ENCODE data around the gene SUN1.

SUN1 gene

GRCh38 chr7:888081-889024, 56.1 kb downstream of the SUN1 start:
- H3K36me3 ChIP-seq (ENCODE audit: control insufficient read depth in 5 of 5, insufficient read depth in 5 of 5, low read length in 5 of 5) = peaks cover 0 to 72% (median 64%) of the 10 kb centered on the region in 5 donors
- H3K9ac ChIP-seq (ENCODE audit: low read length in 5 of 5) = no peak overlapping the region
- H3K4me1 ChIP-seq (ENCODE audit: control insufficient read depth in 5 of 5, insufficient read depth in 5 of 5, low read length in 5 of 5) = peaks cover 0 to 24% (median 12%) of the 10 kb centered on the region in 5 donors
- H3K27me3 ChIP-seq (ENCODE audit: control insufficient read depth in 5 of 5, insufficient read depth in 4 of 5, low read length in 5 of 5) = no peaks in the 10 kb centered on the region
- no peak overlapping the region for H3K27ac ChIP-seq (ENCODE audit: low read depth, low read length)
- H3K4me3 ChIP-seq (ENCODE audit: low read depth in 1 of 5, low read length in 5 of 5) = no peak overlapping the region
- no peaks in the 10 kb centered on the region for H3K9me3 ChIP-seq (ENCODE audit: control insufficient read depth in 5 of 5, low read length in 5 of 5)

- H3K4me1 ChIP-seq (ENCODE audit: control insufficient read depth in 5 of 5, insufficient read depth in 5 of 5, low read length in 5 of 5) = peaks cover 0 to 17% (median 6%) of the 10 kb centered on the region in 5 donors
- H3K36me3 ChIP-seq (ENCODE audit: control insufficient read depth in 5 of 5, insufficient read depth in 5 of 5, low read length in 5 of 5) = peaks cover 0 to 79% (median 71%) of the 10 kb centered on the region in 5 donors
- H3K4me3 ChIP-seq (ENCODE audit: low read depth in 1 of 5, low read length in 5 of 5) = no peak overlapping the region
- H3K27ac ChIP-seq (ENCODE audit: low read depth, low read length) = no peak overlapping the region
- no peak overlapping the region for H3K9ac ChIP-seq (ENCODE audit: low read length in 5 of 5)
- no peaks in the 10 kb centered on the region for H3K27me3 ChIP-seq (ENCODE audit: control insufficient read depth in 5 of 5, insufficient read depth in 4 of 5, low read length in 5 of 5)
- H3K9me3 ChIP-seq (ENCODE audit: control insufficient read depth in 5 of 5, low read length in 5 of 5) = no peaks in the 10 kb centered on the region
Observed at GRCh38 chr7:889025-889390, 56.7 kb downstream of the SUN1 start.

GRCh38 chr7:889391-889790, 57.1 kb downstream of the SUN1 start:
- Histone ChIP-seq H3K9ac (ENCODE audit: low read length in 5 of 5) (no peak overlapping the region), H3K4me3 (ENCODE audit: low read depth in 1 of 5, low read length in 5 of 5) (no peak overlapping the region), H3K36me3 (ENCODE audit: control insufficient read depth in 5 of 5, insufficient read depth in 5 of 5, low read length in 5 of 5) (peaks cover 0 to 83% (median 75%) of the 10 kb centered on the region in 5 donors), H3K27me3 (ENCODE audit: control insufficient read depth in 5 of 5, insufficient read depth in 4 of 5, low read length in 5 of 5) (no peaks in the 10 kb centered on the region), H3K27ac (ENCODE audit: low read depth, low read length) (no peak overlapping the region), H3K9me3 (ENCODE audit: control insufficient read depth in 5 of 5, low read length in 5 of 5) (no peaks in the 10 kb centered on the region), H3K4me1 (ENCODE audit: control insufficient read depth in 5 of 5, insufficient read depth in 5 of 5, low read length in 5 of 5) (peaks cover 0 to 14% (median 2%) of the 10 kb centered on the region in 5 donors)

- Histone ChIP-seq H3K9ac (ENCODE audit: low read length in 5 of 5) (no peak overlapping the region), H3K9me3 (ENCODE audit: control insufficient read depth in 5 of 5, low read length in 5 of 5) (no peaks in the 10 kb centered on the region), H3K4me1 (ENCODE audit: control insufficient read depth in 5 of 5, insufficient read depth in 5 of 5, low read length in 5 of 5) (peaks cover 0 to 1% (median 0%) of the 10 kb centered on the region in 5 donors), H3K36me3 (ENCODE audit: control insufficient read depth in 5 of 5, insufficient read depth in 5 of 5, low read length in 5 of 5) (peaks cover 0 to 95% (median 90%) of the 10 kb centered on the region in 5 donors), H3K27me3 (ENCODE audit: control insufficient read depth in 5 of 5, insufficient read depth in 4 of 5, low read length in 5 of 5) (no peaks in the 10 kb centered on the region), H3K27ac (ENCODE audit: low read depth, low read length) (no peak overlapping the region), H3K4me3 (ENCODE audit: low read depth in 1 of 5, low read length in 5 of 5) (no peak overlapping the region)
Observed at GRCh38 chr7:890868-891267, 58.6 kb downstream of the SUN1 start.

GRCh38 chr7:891291-891690, 59.0 kb downstream of the SUN1 start:
- no peak overlapping the region for H3K9ac ChIP-seq (ENCODE audit: low read length in 5 of 5)
- no peak overlapping the region for H3K4me3 ChIP-seq (ENCODE audit: low read depth in 1 of 5, low read length in 5 of 5)
- H3K9me3 ChIP-seq (ENCODE audit: control insufficient read depth in 5 of 5, low read length in 5 of 5) = no peaks in the 10 kb centered on the region
- no peaks in the 10 kb centered on the region for H3K27me3 ChIP-seq (ENCODE audit: control insufficient read depth in 5 of 5, insufficient read depth in 4 of 5, low read length in 5 of 5)
- peaks cover 0 to 95% (median 90%) of the 10 kb centered on the region in 5 donors for H3K36me3 ChIP-seq (ENCODE audit: control insufficient read depth in 5 of 5, insufficient read depth in 5 of 5, low read length in 5 of 5)
- no peak overlapping the region for H3K27ac ChIP-seq (ENCODE audit: low read depth, low read length)
- H3K4me1 ChIP-seq (ENCODE audit: control insufficient read depth in 5 of 5, insufficient read depth in 5 of 5, low read length in 5 of 5) = no peaks in the 10 kb centered on the region

- Histone ChIP-seq H3K9me3 (ENCODE audit: control insufficient read depth in 5 of 5, low read length in 5 of 5) (no peaks in the 10 kb centered on the region), H3K4me3 (ENCODE audit: low read depth in 1 of 5, low read length in 5 of 5) (no peak overlapping the region), H3K4me1 (ENCODE audit: control insufficient read depth in 5 of 5, insufficient read depth in 5 of 5, low read length in 5 of 5) (no peaks in the 10 kb centered on the region), H3K27ac (ENCODE audit: low read depth, low read length) (no peak overlapping the region), H3K36me3 (ENCODE audit: control insufficient read depth in 5 of 5, insufficient read depth in 5 of 5, low read length in 5 of 5) (peaks cover 0 to 95% (median 90%) of the 10 kb centered on the region in 5 donors), H3K9ac (ENCODE audit: low read length in 5 of 5) (no peak overlapping the region), H3K27me3 (ENCODE audit: control insufficient read depth in 5 of 5, insufficient read depth in 4 of 5, low read length in 5 of 5) (no peaks in the 10 kb centered on the region)
Observed at GRCh38 chr7:891805-892204, 59.5 kb downstream of the SUN1 start.

- Histone ChIP-seq H3K4me3 (ENCODE audit: low read depth in 1 of 5, low read length in 5 of 5) (no peak overlapping the region), H3K9me3 (ENCODE audit: control insufficient read depth in 5 of 5, low read length in 5 of 5) (no peaks in the 10 kb centered on the region), H3K9ac (ENCODE audit: low read length in 5 of 5) (no peak overlapping the region), H3K4me1 (ENCODE audit: control insufficient read depth in 5 of 5, insufficient read depth in 5 of 5, low read length in 5 of 5) (peaks cover 0 to 4% (median 4%) of the 10 kb centered on the region in 5 donors), H3K27me3 (ENCODE audit: control insufficient read depth in 5 of 5, insufficient read depth in 4 of 5, low read length in 5 of 5) (no peaks in the 10 kb centered on the region), H3K27ac (ENCODE audit: low read depth, low read length) (no peak overlapping the region), H3K36me3 (ENCODE audit: control insufficient read depth in 5 of 5, insufficient read depth in 5 of 5, low read length in 5 of 5) (peaks cover 0 to 94% (median 84%) of the 10 kb centered on the region in 5 donors)
Observed at GRCh38 chr7:892648-893593, 60.6 kb downstream of the SUN1 start.

- no peak overlapping the region for H3K9ac ChIP-seq (ENCODE audit: low read length in 5 of 5)
- H3K4me3 ChIP-seq (ENCODE audit: low read depth in 1 of 5, low read length in 5 of 5) = no peak overlapping the region
- peaks cover 0 to 94% (median 79%) of the 10 kb centered on the region in 5 donors for H3K36me3 ChIP-seq (ENCODE audit: control insufficient read depth in 5 of 5, insufficient read depth in 5 of 5, low read length in 5 of 5)
- H3K27me3 ChIP-seq (ENCODE audit: control insufficient read depth in 5 of 5, insufficient read depth in 4 of 5, low read length in 5 of 5) = no peaks in the 10 kb centered on the region
- H3K9me3 ChIP-seq (ENCODE audit: control insufficient read depth in 5 of 5, low read length in 5 of 5) = no peaks in the 10 kb centered on the region
- H3K27ac ChIP-seq (ENCODE audit: low read depth, low read length) = no peak overlapping the region
- H3K4me1 ChIP-seq (ENCODE audit: control insufficient read depth in 5 of 5, insufficient read depth in 5 of 5, low read length in 5 of 5) = peaks cover 0 to 10% (median 7%) of the 10 kb centered on the region in 5 donors
Observed at GRCh38 chr7:893686-894085, 61.4 kb downstream of the SUN1 start.

- H3K36me3 ChIP-seq (ENCODE audit: control insufficient read depth in 5 of 5, insufficient read depth in 5 of 5, low read length in 5 of 5) = peaks cover 0 to 94% (median 74%) of the 10 kb centered on the region in 5 donors
- H3K9me3 ChIP-seq (ENCODE audit: control insufficient read depth in 5 of 5, low read length in 5 of 5) = no peaks in the 10 kb centered on the region
- H3K4me1 ChIP-seq (ENCODE audit: control insufficient read depth in 5 of 5, insufficient read depth in 5 of 5, low read length in 5 of 5) = peaks cover 0 to 10% (median 7%) of the 10 kb centered on the region in 5 donors
- H3K27me3 ChIP-seq (ENCODE audit: control insufficient read depth in 5 of 5, insufficient read depth in 4 of 5, low read length in 5 of 5) = no peaks in the 10 kb centered on the region
- H3K4me3 ChIP-seq (ENCODE audit: low read depth in 1 of 5, low read length in 5 of 5) = no peak overlapping the region
- no peak overlapping the region for H3K9ac ChIP-seq (ENCODE audit: low read length in 5 of 5)
- H3K27ac ChIP-seq (ENCODE audit: low read depth, low read length) = no peak overlapping the region
Observed at GRCh38 chr7:894164-894867, 62.0 kb downstream of the SUN1 start.
